Progenitor cell of endocrine pancreas (in vitro differentiated cells): ENCODE data around the gene CHN2. TPM values are rescaled to one million over a fixed set of nuclear protein-coding genes. Genes with fewer than 3 reads are reported as not detected.

Source experiments
- DNase-seq: peaks from one replicate; pipeline ENCODE4 v3.0.0; 2021; ENCODE audit warnings: low spot score; ENCODE audit not compliant: unreplicated experiment
- H3K27ac Mint-ChIP-seq: 2 replicates; pipeline ENCODE4 v1.8.0; 2021; ENCODE audit warnings: mild to moderate bottlenecking, moderate library complexity, mixed read lengths
- H3K27me3 Mint-ChIP-seq: 2 replicates; pipeline ENCODE4 v1.8.0; 2021; ENCODE audit warnings: mixed read lengths
- H3K36me3 Mint-ChIP-seq: 2 replicates; pipeline ENCODE4 v1.8.0; 2022; ENCODE audit warnings: mixed read lengths; ENCODE audit not compliant: insufficient read depth
- H3K4me1 Mint-ChIP-seq: 2 replicates; pipeline ENCODE4 v1.8.0; 2021; ENCODE audit warnings: low read depth, mixed read lengths
- H3K4me3 Mint-ChIP-seq: 2 replicates; pipeline ENCODE4 v1.8.0; 2021; ENCODE audit warnings: low read depth, mild to moderate bottlenecking, moderate library complexity, mixed read lengths
- H3K9me3 Mint-ChIP-seq: 2 replicates; pipeline ENCODE4 v1.8.0; 2021; ENCODE audit warnings: low read depth, mixed read lengths
- total RNA-seq: library from RNA; stranded (reverse); gene quantifications from 2 replicates; pipeline ENCODE4 v1.2.1, GENCODE V29; 2021
- TF ChIP-seq, protein P1 (sequence below): fragments of 200-600 bp; sonication (generic); IDR thresholded peaks from one replicate; pipeline ENCODE4 v1.5.0; 2021; ENCODE audit warnings: antibody characterized with exemption, mild to moderate bottlenecking; ENCODE audit not compliant: unreplicated experiment

The CHN2 gene
- total RNA-seq, 1 donor from 2014 or later: 22.0 TPM

DNA sequence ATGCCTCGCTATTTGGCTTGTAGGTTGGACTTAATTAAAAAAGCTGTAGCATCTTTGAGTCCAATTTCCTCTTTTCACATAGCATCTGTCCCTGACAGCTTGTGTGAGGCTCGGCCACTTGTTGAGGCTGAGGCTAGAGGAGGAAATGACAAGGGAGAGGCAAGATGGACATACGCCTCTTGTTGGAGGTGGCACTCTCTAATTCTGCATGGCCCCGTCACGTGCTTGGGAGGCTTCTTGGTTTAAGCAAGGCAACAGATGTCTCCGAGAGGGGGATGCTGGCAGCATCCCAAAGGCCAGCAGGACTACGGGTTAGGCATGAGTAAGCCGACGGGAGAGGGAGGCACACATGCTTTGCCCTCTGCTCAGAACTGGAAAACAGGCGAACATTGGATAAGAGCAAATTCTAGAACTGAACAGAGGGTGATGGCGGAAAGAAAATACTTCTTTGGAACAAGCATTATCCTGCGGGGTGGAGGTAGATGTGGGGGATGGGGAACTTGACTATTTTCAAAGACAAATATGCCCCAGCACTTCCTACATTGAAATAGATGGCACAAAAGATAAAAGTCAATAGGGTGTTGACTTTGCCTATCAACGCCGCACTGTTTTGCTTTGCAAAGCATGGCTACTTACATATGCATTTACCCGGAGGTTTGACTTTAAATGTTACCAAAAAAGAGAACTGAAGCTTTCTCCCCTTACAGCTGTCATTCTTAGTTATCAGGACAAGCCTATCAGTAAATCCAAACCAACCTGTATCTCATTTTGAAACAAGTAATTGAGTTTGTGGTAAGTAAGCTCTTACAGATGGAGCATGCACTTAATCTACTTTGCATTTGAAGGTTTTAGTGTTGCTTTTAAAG, 94.8 kb downstream of the CHN2 start:
- H3K27ac Mint-ChIP-seq: no peak overlapping the region
- no peaks in the 10 kb centered on the region for H3K27me3 Mint-ChIP-seq
- no peaks in the 10 kb centered on the region for H3K9me3 Mint-ChIP-seq
- TF ChIP-seq, protein P1, sequence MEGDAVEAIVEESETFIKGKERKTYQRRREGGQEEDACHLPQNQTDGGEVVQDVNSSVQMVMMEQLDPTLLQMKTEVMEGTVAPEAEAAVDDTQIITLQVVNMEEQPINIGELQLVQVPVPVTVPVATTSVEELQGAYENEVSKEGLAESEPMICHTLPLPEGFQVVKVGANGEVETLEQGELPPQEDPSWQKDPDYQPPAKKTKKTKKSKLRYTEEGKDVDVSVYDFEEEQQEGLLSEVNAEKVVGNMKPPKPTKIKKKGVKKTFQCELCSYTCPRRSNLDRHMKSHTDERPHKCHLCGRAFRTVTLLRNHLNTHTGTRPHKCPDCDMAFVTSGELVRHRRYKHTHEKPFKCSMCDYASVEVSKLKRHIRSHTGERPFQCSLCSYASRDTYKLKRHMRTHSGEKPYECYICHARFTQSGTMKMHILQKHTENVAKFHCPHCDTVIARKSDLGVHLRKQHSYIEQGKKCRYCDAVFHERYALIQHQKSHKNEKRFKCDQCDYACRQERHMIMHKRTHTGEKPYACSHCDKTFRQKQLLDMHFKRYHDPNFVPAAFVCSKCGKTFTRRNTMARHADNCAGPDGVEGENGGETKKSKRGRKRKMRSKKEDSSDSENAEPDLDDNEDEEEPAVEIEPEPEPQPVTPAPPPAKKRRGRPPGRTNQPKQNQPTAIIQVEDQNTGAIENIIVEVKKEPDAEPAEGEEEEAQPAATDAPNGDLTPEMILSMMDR: no peak
- no peak overlapping the region for H3K4me3 Mint-ChIP-seq
- DNase-seq: no peak
- H3K36me3 Mint-ChIP-seq: no peaks in the 10 kb centered on the region
- H3K4me1 Mint-ChIP-seq: peaks cover 38% of the 10 kb centered on the region

DNA sequence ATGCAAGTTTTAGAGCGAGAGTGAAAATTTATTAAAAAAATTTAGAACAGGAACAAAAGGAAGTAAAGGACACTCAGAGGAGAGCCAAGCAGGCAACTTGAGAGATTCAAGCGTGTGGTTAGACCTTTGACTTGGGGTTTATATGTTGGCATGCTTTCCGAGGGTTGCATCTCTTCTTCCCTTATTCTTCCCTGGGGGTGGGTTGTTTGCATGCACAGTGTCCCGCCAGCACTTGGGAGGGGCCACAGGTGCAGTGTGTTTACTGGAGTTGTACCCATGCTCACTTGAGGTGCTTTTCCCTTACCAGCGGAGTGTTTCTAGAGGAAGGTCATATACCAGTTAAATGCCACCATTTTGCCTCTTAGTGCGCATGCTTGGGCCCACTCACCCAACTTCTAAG, 96.3 kb downstream of the CHN2 start:
- H3K9me3 Mint-ChIP-seq: no peaks in the 10 kb centered on the region
- no peaks in the 10 kb centered on the region for H3K27me3 Mint-ChIP-seq
- TF ChIP-seq, protein P1: no peak
- no peak for DNase-seq
- H3K27ac Mint-ChIP-seq: no peak overlapping the region
- H3K4me3 Mint-ChIP-seq: no peak overlapping the region
- H3K36me3 Mint-ChIP-seq: no peaks in the 10 kb centered on the region
- H3K4me1 Mint-ChIP-seq: peaks cover 38% of the 10 kb centered on the region

DNA sequence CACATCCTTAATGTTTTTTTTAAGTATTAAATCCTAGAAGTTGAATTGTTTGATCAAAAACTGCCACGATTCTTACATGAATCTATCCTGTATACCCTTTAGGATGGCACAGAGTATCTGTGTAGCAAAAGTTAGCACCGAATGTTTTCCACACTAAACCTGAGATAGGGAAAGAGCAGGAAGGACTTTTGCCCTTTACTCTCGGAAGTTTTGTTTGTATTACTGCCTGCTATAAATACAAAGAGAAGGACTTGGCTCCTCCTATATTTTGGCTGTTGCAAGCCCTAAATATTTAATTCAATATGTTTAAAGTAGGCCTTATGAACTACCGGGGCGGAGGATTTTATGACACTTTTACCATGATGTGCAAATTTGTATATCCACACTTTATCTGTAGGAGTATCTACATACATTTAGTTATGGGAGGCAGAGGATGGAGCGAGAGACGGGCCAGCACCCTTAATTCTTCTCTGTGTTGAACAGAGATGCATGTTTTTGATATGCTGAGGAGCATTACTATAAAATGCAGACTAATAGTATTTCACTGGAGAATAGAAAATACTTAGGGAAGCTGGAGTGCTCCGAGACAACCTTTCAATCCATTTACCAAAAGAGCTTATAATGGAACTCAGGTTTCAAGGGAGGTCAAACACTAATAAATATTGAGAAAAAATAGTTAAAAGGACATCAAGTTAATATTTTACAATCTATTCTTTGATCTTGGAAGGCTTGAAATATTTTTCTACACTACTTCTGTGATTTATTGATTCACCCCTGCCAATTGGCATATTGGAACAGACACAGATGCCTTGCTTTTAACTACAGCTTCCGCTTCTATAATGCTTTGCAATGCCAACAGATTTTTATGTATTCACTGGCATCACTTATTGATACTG, 97.4 kb downstream of the CHN2 start:
- TF ChIP-seq, protein P1: no peak
- no peaks in the 10 kb centered on the region for H3K36me3 Mint-ChIP-seq
- H3K4me3 Mint-ChIP-seq: no peak overlapping the region
- no peak overlapping the region for H3K27ac Mint-ChIP-seq
- DNase-seq: no peak
- peaks cover 40% of the 10 kb centered on the region for H3K4me1 Mint-ChIP-seq
- H3K9me3 Mint-ChIP-seq: no peaks in the 10 kb centered on the region
- no peaks in the 10 kb centered on the region for H3K27me3 Mint-ChIP-seq

DNA sequence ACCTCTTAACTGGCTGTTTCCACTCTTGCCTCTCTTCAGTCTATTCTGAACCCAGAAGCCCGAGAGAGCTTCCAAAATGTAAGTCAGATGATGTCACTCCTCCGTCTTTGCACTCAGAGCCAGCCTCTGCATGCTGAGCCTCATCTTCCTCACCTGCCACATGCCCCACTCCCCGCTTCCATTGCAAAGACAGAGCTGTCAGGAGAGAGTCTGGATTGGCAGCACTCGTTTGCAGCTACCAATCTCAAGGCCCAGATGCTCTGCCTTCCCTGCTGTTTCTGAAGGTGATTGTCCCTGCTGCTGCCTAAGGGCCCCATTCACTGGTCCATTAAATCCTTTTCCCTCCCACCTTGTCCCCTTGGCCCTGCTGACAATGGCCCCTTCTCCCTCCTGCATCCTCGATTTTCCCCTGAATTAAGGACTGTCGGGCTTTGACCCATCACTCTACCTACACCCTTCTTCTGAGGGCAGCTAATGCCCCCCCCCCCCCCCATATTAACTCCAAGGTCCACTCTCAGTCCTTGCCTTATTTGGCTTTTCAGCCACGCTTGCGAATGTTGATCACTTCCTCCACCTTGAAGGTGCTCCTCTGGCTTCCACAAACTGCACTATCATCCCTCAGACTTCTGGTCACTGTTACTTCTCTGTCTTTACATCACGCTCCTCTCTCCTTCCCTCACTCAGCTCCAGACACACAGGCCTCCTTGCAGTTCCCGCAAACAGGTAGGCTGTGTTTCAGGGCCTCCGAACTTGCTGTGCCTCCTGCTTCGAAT, 98.5 kb downstream of the CHN2 start:
- H3K9me3 Mint-ChIP-seq: no peaks in the 10 kb centered on the region
- H3K4me1 Mint-ChIP-seq: peaks cover 42% of the 10 kb centered on the region
- no peaks in the 10 kb centered on the region for H3K36me3 Mint-ChIP-seq
- H3K27ac Mint-ChIP-seq: peak overlapping the region; percentile 80
- no peak overlapping the region for H3K4me3 Mint-ChIP-seq
- DNase-seq: no peak
- TF ChIP-seq, protein P1: no peak
- no peaks in the 10 kb centered on the region for H3K27me3 Mint-ChIP-seq

DNA sequence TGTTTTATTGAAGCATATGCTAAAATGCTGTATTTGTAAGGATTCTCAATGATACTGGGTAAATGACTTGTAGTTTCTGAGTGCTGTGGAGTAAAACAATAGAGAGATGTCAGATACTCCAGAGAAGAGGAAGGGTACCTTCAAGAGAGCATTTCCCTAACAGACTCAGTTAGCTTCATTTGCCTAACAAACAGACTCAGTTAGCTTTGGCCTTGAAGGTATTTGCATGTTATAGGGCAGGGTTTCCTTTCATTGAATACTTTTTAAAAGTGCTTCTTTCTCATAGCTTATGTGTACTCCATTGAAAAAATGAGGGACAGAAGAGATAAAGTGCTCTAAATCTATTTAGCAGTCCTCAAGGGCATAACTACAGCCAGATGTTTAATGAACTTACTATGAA, 101.8 kb downstream of the CHN2 start:
- Mint-ChIP-seq H3K27ac (no peak overlapping the region), H3K4me1 (peaks cover 46% of the 10 kb centered on the region), H3K9me3 (no peaks in the 10 kb centered on the region), H3K36me3 (no peaks in the 10 kb centered on the region), H3K4me3 (no peak overlapping the region), H3K27me3 (no peaks in the 10 kb centered on the region)
- DNase-seq: no peak
- TF ChIP-seq, protein P1: no peak
